ENCODE data around the gene RO60. TPM values are rescaled to one million over a fixed set of nuclear protein-coding genes. Genes with fewer than 3 reads are reported as not detected.
A peak's percentile ranks its signal among the peaks of the same experiment; 100 is the strongest.

RO60 gene
- total RNA-seq, 4 donors from 2014 or later, result 40.3 to 106 (median 64.4) TPM

DNA sequence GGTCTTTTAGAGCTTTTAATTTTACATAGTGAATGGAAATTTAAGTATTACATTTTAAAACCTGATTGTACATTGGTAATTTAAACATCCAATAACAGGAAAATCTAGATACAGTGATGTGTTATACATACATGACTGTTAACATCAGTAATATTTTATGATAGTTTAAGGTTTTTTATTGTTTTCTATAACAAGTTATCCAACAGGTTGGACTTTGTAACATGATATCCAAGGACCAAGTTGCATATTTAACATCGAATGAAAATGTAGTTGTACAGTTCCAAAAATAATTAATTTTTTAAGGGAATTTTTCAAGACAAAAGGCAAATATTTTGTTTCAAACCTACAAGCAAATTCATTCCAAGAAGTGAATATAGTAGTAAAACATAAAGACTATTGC is 31.5 kb downstream of the RO60 start:
- DNase-seq (ENCODE audit: low spot score in 2 of 2), result no peak
- TF ChIP-seq, protein P1, sequence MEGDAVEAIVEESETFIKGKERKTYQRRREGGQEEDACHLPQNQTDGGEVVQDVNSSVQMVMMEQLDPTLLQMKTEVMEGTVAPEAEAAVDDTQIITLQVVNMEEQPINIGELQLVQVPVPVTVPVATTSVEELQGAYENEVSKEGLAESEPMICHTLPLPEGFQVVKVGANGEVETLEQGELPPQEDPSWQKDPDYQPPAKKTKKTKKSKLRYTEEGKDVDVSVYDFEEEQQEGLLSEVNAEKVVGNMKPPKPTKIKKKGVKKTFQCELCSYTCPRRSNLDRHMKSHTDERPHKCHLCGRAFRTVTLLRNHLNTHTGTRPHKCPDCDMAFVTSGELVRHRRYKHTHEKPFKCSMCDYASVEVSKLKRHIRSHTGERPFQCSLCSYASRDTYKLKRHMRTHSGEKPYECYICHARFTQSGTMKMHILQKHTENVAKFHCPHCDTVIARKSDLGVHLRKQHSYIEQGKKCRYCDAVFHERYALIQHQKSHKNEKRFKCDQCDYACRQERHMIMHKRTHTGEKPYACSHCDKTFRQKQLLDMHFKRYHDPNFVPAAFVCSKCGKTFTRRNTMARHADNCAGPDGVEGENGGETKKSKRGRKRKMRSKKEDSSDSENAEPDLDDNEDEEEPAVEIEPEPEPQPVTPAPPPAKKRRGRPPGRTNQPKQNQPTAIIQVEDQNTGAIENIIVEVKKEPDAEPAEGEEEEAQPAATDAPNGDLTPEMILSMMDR (IDR thresholded peaks at IDR 0.05), result no peak
- TF ChIP-seq POLR2A (IDR thresholded peaks at IDR 0.05), result no peak
- H3K4me3 ChIP-seq (ENCODE audit: low read depth, poor library complexity, severe bottlenecking), result no peak overlapping the region
- intact Hi-C loops (cut with DNase I; ENCODE audit: low total_unique reads), result no loop called here
- 53 to 55% methylated on average over 1 of the region's 1 CpG for WGBS, 2 donors

DNA sequence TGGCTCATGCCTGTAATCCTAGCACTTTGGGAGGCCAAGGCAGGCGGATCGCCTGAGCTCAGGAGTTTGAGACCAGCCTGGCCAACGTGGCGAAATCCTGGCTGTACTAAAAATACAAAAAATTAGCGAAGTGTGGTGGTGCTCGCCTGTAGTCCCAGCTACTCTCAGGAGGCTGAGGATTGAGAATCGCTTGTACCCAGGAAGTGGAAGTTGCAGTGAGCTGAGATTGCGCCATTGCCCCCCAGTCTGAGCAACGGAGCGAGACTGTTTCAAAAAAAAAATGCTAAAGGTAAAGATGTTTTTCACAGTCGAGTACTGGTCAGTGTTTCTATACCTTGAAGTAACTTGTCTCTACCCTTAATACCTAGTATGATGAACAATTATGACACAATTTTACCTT is 34.7 kb downstream of the RO60 start:
- DNase-seq (ENCODE audit: low spot score in 2 of 2), result no peak
- intact Hi-C loops (cut with DNase I; ENCODE audit: low total_unique reads), result no loop called here
- TF ChIP-seq, protein P1 (IDR thresholded peaks at IDR 0.05), result no peak
- no peak for TF ChIP-seq POLR2A (IDR thresholded peaks at IDR 0.05)
- 94 to 95% methylated on average over 11 of the region's 11 CpGs for WGBS, 2 donors
- no peak overlapping the region for H3K4me3 ChIP-seq (ENCODE audit: low read depth, poor library complexity, severe bottlenecking)

DNA sequence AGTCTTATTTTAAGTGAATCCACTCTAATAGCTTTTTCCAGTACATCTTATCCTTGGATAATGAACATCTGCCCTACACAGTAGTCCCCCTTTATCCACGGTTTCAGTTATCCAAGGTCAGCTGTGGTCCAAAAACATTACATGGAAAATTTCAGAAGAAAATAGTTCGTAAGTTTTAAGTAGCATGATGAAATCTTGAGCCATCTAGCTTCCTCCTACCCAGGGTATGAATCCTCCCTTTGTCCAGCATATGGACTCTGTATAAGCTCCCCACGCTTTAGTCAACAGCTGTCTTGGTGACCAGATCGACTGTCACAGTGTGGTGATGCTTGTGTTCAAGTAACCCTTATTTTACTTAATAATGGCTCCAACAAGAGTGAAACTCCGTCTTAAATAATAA is 43.2 kb downstream of the RO60 start:
- no peak for DNase-seq (ENCODE audit: low spot score in 2 of 2)
- H3K4me3 ChIP-seq (ENCODE audit: low read depth, poor library complexity, severe bottlenecking), result no peak overlapping the region
- intact Hi-C loops (cut with DNase I; ENCODE audit: low total_unique reads), result no loop called here
- TF ChIP-seq POLR2A (IDR thresholded peaks at IDR 0.05), result no peak
- TF ChIP-seq, protein P1 (IDR thresholded peaks at IDR 0.05), result no peak
- 81 to 88% methylated on average over 5 of the region's 5 CpGs for WGBS, 2 donors

DNA sequence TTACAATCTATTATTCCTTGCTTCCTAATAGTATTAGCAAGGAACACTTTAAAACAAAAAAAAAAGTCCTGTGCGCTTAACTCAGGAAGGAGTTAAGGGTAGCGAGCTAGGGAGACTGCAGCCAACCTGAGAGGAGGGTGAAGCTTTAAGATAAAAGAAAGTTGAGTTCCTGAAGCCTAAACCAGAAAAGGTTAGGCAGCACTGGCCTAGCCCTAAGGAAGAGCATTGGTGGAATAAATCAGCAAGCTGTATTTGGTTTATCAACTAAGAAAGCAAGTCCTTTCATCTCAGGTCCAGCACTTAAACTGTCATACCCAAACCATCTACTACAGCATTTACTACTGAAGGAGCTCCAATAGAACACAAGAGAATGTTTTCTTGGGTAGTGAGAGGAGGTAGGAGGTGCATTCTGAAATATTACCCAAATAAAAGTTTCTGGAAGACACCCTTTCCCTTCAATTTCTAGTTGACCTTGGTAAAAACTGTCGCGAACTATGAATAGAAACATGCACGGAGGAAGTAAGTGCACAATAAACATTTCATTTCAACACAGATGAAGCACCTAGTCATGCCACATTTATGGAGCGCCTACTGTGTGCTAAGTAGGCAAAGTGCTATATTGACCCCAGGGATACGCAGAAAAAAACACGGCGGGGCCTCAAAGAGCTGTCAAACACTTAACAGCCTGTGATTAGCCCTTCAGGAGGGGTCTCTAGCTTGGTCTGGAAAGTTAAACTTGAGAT is 44.5 kb downstream of the RO60 start:
- intact Hi-C loops (cut with DNase I; ENCODE audit: low total_unique reads), result no loop called here
- peak overlapping the region; percentile 85 for H3K4me3 ChIP-seq (ENCODE audit: low read depth, poor library complexity, severe bottlenecking)

DNA sequence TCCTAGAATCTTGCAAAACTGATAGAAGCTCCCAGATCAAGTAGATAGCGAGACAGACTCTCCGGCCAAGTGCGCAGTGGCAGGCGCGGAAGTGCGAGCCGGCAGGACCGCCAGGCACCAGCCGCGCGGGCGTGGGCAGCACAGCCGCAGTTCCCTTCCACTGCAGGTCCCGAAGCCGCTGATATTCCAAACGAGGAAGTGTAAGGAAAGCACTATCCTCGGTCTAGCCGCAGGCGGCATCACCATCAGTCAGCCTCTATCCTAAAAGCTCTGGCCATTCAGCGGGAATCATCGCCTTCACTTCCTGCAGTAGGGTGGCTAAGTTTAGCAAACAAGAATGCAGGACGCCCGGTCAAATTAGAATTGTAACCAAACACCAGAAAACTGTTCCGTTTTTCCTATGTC is 45.1 kb downstream of the RO60 start:
- peak overlapping the region; percentile 85 for H3K4me3 ChIP-seq (ENCODE audit: low read depth, poor library complexity, severe bottlenecking)
- DNase-seq (ENCODE audit: low spot score in 2 of 2), result peak; percentile 46 to 89
- intact Hi-C loops (cut with DNase I; ENCODE audit: low total_unique reads), result no loop called here
- WGBS, 2 donors, result 0% methylated on average over 24 of the region's 24 CpGs
- TF ChIP-seq POLR2A (IDR thresholded peaks at IDR 0.05), result no peak
- TF ChIP-seq, protein P1 (IDR thresholded peaks at IDR 0.05), result no peak

More for the DNA sequence above, 44.5 kb downstream of the RO60 start:
- TF ChIP-seq, protein P1 (IDR thresholded peaks at IDR 0.05), result no peak
- no peak for TF ChIP-seq POLR2A (IDR thresholded peaks at IDR 0.05)
- 27 to 29% methylated on average over 9 of the region's 9 CpGs for WGBS, 2 donors
- DNase-seq (ENCODE audit: low spot score in 2 of 2), result no peak

Measured in lower leg skin (tissue), 4 donors.